IPS-NIHi11 (cell line): ENCODE measurements around the gene BCL2L11.

Experiments
- DNase-seq: peaks from one replicate; pipeline ENCODE4 v3.0.0; 2012; ENCODE audit warnings: mixed read lengths, low spot score

Gene BCL2L11

GRCh38 chr2:111143107-111143842, 22.6 kb downstream of the BCL2L11 start:
- DNase-seq, result no peak

GRCh38 chr2:111143843-111144198, 23.1 kb downstream of the BCL2L11 start:
- no peak for DNase-seq

GRCh38 chr2:111145103-111145760, 24.5 kb downstream of the BCL2L11 start:
- DNase-seq, result no peak

DNA sequence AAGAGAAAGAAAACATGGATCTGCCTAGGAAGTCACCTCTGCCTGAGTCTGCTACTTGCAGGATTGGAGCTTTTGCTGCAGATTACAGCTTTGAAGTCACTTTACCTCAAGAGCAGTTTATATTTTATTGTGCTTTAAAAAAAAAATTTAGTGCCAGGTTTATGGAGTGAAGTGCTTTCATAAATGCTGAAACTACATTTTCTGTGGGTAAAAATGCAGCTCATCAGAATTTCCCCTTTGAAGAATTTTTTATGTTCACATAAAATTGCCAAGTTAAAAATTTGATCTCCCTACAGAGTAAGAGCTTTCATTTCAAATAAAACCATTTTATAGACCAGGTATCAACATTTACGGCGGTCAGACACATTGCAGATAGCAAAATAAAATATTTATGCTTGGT, 25.2 kb downstream of the BCL2L11 start:
- DNase-seq, result no peak

DNA sequence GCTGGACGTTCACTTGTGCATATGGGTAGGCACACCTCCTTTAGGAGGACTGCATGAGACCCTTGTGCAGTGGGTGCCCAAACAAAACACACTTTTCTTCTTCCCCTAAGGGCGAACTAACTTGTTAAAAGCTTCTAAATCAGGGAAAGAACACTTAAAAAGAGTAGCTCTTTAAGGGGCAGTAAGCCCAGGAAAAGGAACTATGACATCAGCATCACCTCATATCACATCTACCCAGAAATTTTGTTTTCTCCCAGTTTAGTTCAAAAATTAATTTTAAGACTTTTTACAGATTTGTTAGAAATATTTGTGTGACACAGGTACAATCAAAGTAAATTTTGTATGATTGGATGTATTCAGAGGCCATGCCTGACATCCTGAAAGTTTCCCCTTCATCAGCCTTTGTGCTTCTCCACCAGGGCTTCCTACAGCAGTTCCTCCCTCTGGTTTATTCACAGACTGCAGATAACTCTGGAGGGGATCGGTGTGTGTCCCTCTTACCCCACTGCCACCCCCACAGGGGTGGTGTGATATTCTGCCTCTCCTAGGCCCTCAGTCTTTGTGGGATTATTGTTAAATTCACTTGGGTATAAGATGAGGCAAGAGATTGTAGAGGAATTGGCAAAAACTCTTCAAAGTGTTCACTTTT, 27.6 kb downstream of the BCL2L11 start:
- DNase-seq, result no peak

- DNase-seq, result no peak
These were observed 28.2 kb downstream of the BCL2L11 start for GRCh38 chr2:111148925-111149324.

- DNase-seq, result no peak
These were observed 29.3 kb downstream of the BCL2L11 start for GRCh38 chr2:111149882-111150455.

DNA sequence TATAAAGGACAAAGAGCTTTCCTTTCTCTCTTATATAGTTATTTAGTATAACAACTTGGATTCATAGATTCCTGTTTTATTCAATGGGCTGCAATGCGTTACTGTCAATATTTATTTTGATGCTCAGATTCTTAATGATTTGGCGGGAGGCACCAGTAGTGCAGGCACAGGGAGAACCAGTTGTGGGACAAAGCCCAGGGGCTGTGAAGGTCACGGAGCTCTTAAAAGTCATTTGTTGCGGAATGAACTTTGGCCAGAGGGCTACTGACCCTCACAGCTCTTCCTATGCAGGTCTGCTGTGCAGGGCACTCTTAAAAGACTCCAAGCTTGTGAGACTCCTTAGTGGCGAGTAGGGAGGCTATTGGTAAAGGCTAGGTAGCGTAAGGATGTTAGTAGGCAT, 34.0 kb downstream of the BCL2L11 start:
- no peak for DNase-seq

DNA sequence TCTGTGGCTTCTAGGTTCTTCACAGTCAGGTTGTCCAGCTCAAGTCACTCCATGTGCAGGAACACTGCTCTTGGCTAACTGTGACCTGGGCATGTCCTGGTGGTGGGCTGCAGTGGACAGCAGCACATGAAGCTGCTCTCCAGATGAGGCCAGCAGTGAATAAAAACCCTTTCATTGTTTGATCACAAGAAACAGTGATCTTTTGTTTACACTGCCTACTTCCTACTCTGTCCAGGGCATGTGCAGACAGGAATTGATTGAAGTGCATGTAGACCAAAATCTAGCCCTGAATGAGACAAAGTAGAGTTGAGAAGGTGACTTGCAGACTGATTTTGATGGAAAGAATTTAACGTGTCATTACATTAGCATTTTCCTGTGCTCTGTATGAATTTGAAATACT, 34.9 kb downstream of the BCL2L11 start:
- DNase-seq, result no peak

DNA sequence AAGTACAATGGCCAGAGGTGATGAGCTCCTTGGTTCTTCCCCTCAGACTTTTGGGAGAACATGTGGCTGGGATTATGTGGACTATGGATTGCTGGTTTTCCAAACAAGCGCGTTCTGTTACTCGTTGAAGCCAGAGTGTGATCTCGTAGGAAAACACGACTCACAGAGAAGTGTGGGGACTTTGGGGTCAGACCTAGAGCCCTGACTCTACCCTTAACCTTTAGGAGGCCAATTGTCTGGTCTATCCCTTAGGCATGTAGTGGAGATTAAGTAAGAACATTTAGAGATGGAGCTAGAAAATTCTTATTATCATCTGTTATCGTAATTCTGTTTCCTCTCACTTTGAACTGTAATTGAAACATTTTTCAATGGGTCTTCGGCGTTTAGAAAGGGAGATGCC, 35.8 kb downstream of the BCL2L11 start:
- no peak for DNase-seq

DNA sequence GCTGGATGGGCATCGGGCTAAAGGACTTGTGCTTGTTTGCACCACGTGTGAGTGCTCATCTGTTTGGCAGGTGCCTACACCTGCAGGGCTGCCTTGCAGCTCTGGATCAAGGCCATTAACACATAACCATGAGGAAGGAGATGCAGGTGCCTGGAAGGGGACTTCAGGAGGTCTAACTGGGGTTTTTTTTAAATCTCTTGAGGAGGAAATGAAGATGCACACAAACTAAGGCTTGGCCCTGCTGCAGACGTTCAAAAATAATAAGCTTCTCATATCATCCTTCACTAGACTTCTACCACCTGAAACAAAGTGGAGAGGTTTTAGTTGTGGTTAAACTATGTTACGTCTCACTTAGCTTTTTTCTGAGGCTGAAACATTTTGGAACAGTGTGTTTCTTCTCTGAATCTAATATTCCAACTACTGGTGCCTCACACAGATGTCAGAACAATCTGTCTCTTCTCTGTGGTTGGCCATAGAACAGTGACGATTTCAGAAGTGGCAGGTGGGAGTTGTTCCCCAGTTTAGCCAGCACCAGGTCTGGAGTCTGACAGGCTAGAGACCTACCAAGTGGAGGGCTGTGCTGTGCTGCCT, 36.5 kb downstream of the BCL2L11 start:
- no peak for DNase-seq

- DNase-seq, result no peak
These were observed 37.1 kb downstream of the BCL2L11 start for GRCh38 chr2:111157798-111158197.

DNA sequence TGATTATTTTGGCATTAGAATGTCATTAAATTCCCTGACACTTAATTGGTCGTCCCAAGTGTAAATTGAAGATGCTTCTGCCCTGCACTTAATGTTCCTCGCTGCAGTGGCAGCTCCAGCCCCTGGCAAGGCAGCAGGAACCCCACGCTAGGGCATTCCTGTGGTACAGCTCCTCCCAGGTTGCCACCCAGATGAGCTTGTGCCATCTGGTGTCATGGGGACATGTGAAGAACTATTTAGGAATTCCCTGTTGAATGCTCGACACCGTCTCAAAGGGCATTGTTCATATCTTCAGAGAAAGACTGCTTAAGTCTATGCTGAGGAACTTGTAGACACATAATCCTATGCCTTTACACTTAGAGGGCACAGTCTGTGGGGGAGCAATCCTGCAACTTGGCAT, 38.9 kb downstream of the BCL2L11 start:
- DNase-seq, result no peak

DNA sequence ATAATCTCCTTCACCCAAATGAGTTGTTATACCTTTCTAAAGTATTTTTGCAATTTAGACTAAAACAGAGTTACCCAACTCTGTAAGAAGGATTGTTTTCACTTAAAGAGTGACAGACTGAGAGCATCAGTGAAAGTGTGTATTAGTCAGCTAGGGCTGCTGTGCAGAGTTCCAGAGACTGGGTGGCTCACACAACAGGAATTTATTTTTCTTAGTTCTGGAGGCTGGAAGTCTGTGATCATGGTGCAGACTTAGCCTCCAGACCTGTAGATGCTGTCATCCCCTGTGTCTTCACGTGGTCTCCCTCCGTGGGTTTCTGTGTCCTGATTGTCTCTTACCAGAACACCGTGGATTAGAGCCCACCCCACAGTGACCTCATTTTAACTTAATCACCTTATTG, 40.0 kb downstream of the BCL2L11 start:
- no peak for DNase-seq

- no peak for DNase-seq
These were observed 41.3 kb downstream of the BCL2L11 start for GRCh38 chr2:111161971-111162370.

- no peak for DNase-seq
These were observed 42.1 kb downstream of the BCL2L11 start for GRCh38 chr2:111162718-111163331.

GRCh38 chr2:111164078-111164477, 43.4 kb downstream of the BCL2L11 start:
- peak; percentile 33 for DNase-seq

- no peak for DNase-seq
These were observed 44.4 kb downstream of the BCL2L11 start for GRCh38 chr2:111165084-111165483.

GRCh38 chr2:111166115-111166514, 45.4 kb downstream of the BCL2L11 start:
- DNase-seq, result no peak

DNA sequence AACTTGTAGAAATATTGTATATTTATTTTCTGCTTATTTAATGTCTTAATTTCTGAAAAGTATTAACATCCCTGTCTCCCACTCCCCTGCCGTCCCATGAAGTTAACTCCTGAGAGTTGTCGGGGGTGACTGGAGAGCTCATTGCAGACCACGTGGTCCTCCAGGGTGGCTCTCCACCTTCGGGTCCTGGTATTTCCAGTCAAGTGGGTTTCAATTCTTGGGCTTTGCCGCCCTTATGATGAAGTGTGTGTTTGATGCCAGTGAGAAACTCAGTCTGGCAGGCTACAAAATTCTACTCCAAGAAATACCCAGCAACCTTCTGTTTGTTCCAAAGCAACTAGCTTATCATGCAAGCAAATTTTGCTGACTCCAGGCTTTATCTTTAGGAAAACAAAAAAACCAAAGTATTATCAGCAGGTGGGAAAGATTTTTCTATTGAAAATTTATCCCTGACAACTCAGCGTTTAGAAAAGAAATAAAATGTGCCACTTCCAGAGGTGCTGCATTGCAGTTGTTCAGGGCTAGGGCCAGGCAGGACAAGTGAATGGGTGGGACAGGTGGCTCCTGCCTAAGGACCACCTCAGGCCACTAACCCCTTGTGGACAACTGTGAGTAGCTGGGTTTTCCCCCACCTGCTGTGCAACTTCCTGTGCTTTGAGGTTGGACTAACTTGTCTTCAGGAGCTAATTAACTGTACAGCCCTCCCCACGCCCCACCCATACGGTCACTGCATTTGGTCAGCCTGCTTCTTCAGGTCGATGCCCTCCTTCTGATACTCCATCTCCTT, 46.6 kb downstream of the BCL2L11 start:
- no peak for DNase-seq

DNA sequence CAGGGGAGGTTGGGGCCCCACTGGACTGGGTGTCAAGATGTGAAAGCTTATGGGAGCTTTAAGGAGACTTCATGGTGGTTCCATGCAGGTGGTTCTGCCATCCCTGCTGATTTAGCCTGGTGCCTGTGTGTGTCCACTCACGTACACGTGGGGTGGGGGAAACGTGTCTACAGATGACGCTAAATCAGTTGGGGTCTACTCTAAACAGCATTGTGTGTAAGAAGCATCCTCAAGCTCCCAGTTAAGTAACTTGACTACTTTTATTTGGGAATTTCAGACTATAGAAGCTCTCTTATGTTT, 47.1 kb downstream of the BCL2L11 start:
- DNase-seq, result no peak
